Measurements from ENCODE around the gene CFAP119. TPM values are rescaled to one million over a fixed set of nuclear protein-coding genes. Genes with fewer than 3 reads are reported as not detected.

CFAP119 gene
- total and polyA plus RNA-seq, 8 donors = 5.1 to 10.9 (median 6.8) TPM

GRCh38 chr16:30721167-30721566, 40.7 kb downstream of the CFAP119 start:
- intact Hi-C loops (cut with DNase I) = no loop called here
- no peaks in the 10 kb centered on the region for H3K27me3 ChIP-seq
- no peak overlapping the region for H3K27ac ChIP-seq
- no peak for TF ChIP-seq CTCF (IDR thresholded peaks at IDR 0.05)
- H3K9me3 ChIP-seq = no peaks in the 10 kb centered on the region
- H3K36me3 ChIP-seq = peaks cover 11 to 100% of the 10 kb centered on the region in 2 donors
- DNase-seq (no peak), ATAC-seq (no peak)
- H3K4me1 ChIP-seq = peaks cover 0 to 26% of the 10 kb centered on the region in 2 donors
- no peak overlapping the region for H3K4me3 ChIP-seq

GRCh38 chr16:30720694-30721093, 41.2 kb downstream of the CFAP119 start:
- no peak overlapping the region for H3K27ac ChIP-seq
- no peak for DNase-seq
- intact Hi-C loops (cut with DNase I) = no loop called here

GRCh38 chr16:30720086-30720485, 41.8 kb downstream of the CFAP119 start:
- Histone ChIP-seq H3K4me3 (no peak overlapping the region), H3K4me1 (peaks cover 0 to 27% of the 10 kb centered on the region in 2 donors), H3K27ac (no peak overlapping the region), H3K27me3 (no peaks in the 10 kb centered on the region), H3K36me3 (peaks cover 11 to 100% of the 10 kb centered on the region in 2 donors), H3K9me3 (no peaks in the 10 kb centered on the region)
- no peak for TF ChIP-seq CTCF (IDR thresholded peaks at IDR 0.05)
- intact Hi-C loops (cut with DNase I) = no loop called here
- DNase-seq (no peak), ATAC-seq (no peak)

More at GRCh38 chr16:30720694-30721093, 41.2 kb downstream of the CFAP119 start:
- TF ChIP-seq CTCF (IDR thresholded peaks at IDR 0.05) = no peak
- H3K36me3 ChIP-seq = peaks cover 11 to 100% of the 10 kb centered on the region in 2 donors
- no peak overlapping the region for H3K4me3 ChIP-seq
- peaks cover 0 to 27% of the 10 kb centered on the region in 2 donors for H3K4me1 ChIP-seq
- H3K9me3 ChIP-seq = no peaks in the 10 kb centered on the region
- H3K27me3 ChIP-seq = no peaks in the 10 kb centered on the region
- no peak for ATAC-seq

GRCh38 chr16:30715750-30716445, 46.0 kb downstream of the CFAP119 start:
- ATAC-seq (peak; percentile 43), DNase-seq (no peak)
- Histone ChIP-seq H3K4me1 (peaks cover 0 to 44% of the 10 kb centered on the region in 2 donors), H3K27ac (peak overlapping the region; percentile 0 to 86), H3K27me3 (no peaks in the 10 kb centered on the region), H3K4me3 (no peak overlapping the region), H3K9me3 (no peaks in the 10 kb centered on the region), H3K36me3 (peaks cover 3 to 100% of the 10 kb centered on the region in 2 donors)
- intact Hi-C loops (cut with DNase I) = no loop called here
- no peak for TF ChIP-seq CTCF (IDR thresholded peaks at IDR 0.05)

GRCh38 chr16:30711712-30712111, 50.1 kb downstream of the CFAP119 start:
- ATAC-seq = no peak
- no peak for TF ChIP-seq CTCF (IDR thresholded peaks at IDR 0.05)
- Histone ChIP-seq H3K36me3 (peaks cover 3 to 100% of the 10 kb centered on the region in 2 donors), H3K4me3 (no peak overlapping the region), H3K27ac (no peak overlapping the region), H3K4me1 (peaks cover 0 to 48% of the 10 kb centered on the region in 2 donors), H3K27me3 (no peaks in the 10 kb centered on the region), H3K9me3 (no peaks in the 10 kb centered on the region)
- intact Hi-C loops (cut with DNase I) = no loop called here
- DNase-seq = no peak
